IgD-negative memory B cell (primary cell): ENCODE results near the gene FAM237B. TPM values are rescaled to one million over a fixed set of nuclear protein-coding genes. Genes with fewer than 3 reads are reported as not detected.
A peak's percentile ranks its signal among the peaks of the same experiment; 100 is the strongest.

Experiments used
- H3K27ac Mint-ChIP-seq, 3 donors: one replicate each; pipeline ENCODE4 v1.8.0; 2020 to 2022; ENCODE audit warnings: mild to moderate bottlenecking in 3 of 3, mixed read lengths in 3 of 3, moderate library complexity in 1 of 3
- H3K27me3 Mint-ChIP-seq: one replicate; pipeline ENCODE4 v1.8.0; 2021; ENCODE audit warnings: mixed read lengths
- H3K36me3 Mint-ChIP-seq: one replicate; pipeline ENCODE4 v1.8.0; 2020; ENCODE audit warnings: mild to moderate bottlenecking, mixed read lengths
- H3K4me1 Mint-ChIP-seq, 3 donors: one replicate each; pipeline ENCODE4 v1.8.0; 2020 to 2022; ENCODE audit warnings: mixed read lengths in 3 of 3, mild to moderate bottlenecking in 1 of 3
- H3K4me3 Mint-ChIP-seq, 4 donors: one replicate each; pipeline ENCODE4 v1.8.0; 2020 to 2022; ENCODE audit warnings: mild to moderate bottlenecking in 4 of 4, mixed read lengths in 4 of 4, moderate library complexity in 3 of 4
- H3K9me3 Mint-ChIP-seq, 3 donors: one replicate each; pipeline ENCODE4 v1.8.0; 2020 to 2021; ENCODE audit warnings: mixed read lengths in 3 of 3, mild to moderate bottlenecking in 1 of 3
- polyA plus RNA-seq: library from polyadenylated mRNA; unstranded; fragments of 300-500 nt; fragmentation: Illumina TruSeq; gene quantifications from one replicate; pipeline ENCODE4 v1.2.3, GENCODE V29; 2021

The FAM237B gene
- polyA plus RNA-seq, 1 donor from 2014 or later = not detected

- Mint-ChIP-seq H3K27ac (no peak overlapping the region), H3K4me3 (no peak overlapping the region), H3K27me3 (peaks cover 27% of the 10 kb centered on the region), H3K4me1 (peaks cover 0 to 10% (median 0%) of the 10 kb centered on the region in 3 donors), H3K9me3 (peaks cover 0 to 2% (median 0%) of the 10 kb centered on the region in 3 donors), H3K36me3 (no peaks in the 10 kb centered on the region)
Observed at GRCh38 chr7:90320014-90320413, 1.1 kb downstream of the FAM237B start.

DNA sequence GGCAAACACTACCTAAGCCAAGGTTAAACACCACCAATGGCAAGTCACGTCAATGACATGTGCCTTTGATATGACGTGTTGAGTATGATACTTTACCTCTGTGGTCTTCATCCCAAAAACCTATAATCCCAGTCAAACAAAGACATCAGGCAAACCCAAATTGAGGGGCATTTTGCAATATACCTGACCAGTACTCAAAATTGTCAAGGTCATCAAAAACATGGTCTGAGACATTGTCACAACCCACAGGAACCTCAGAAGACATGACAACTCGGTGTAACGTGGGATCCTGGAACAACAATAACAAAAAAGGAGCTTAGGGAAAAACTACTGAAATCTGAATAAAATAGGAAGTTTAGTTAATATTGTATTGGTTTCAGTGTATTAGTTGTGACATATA lies 7.2 kb downstream of the FAM237B start:
- Mint-ChIP-seq H3K9me3 (peaks cover 0 to 2% (median 0%) of the 10 kb centered on the region in 3 donors), H3K4me3 (no peak overlapping the region), H3K36me3 (no peaks in the 10 kb centered on the region), H3K4me1 (no peaks in the 10 kb centered on the region), H3K27me3 (peaks cover 2% of the 10 kb centered on the region), H3K27ac (no peak overlapping the region)

- H3K9me3 Mint-ChIP-seq = peaks cover 0 to 2% (median 0%) of the 10 kb centered on the region in 3 donors
- H3K27me3 Mint-ChIP-seq = peaks cover 3% of the 10 kb centered on the region
- no peaks in the 10 kb centered on the region for H3K4me1 Mint-ChIP-seq
- no peaks in the 10 kb centered on the region for H3K36me3 Mint-ChIP-seq
- no peak overlapping the region for H3K4me3 Mint-ChIP-seq
- no peak overlapping the region for H3K27ac Mint-ChIP-seq
Observed at GRCh38 chr7:90312745-90313144, 8.4 kb downstream of the FAM237B start.

DNA sequence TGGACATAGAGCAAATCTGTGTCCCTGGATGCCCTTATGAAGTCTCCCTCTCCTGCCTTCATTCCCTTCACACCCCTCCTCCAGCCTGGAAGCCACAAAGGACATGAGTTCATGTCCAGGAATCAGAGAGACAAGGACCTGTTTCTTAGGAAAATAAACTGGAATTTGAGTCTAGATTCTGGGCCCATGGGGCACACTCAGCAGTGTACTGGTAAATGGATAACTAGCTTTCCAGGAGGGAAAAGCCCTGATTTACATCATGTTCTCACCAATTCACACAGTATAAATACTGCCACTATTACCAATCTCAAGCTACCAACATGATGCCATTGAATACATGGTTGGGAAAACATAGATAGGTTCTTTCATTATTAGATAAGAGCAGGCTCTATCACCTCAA lies 9.9 kb downstream of the FAM237B start:
- H3K4me3 Mint-ChIP-seq = no peak overlapping the region
- H3K27me3 Mint-ChIP-seq = peaks cover 3% of the 10 kb centered on the region

GRCh38 chr7:90309872-90310271 lies 11.2 kb downstream of the FAM237B start:
- H3K9me3 Mint-ChIP-seq = no peaks in the 10 kb centered on the region
- H3K36me3 Mint-ChIP-seq = no peaks in the 10 kb centered on the region

More for the DNA sequence above, 9.9 kb downstream of the FAM237B start:
- Mint-ChIP-seq H3K9me3 (peaks cover 0 to 2% (median 0%) of the 10 kb centered on the region in 3 donors), H3K36me3 (no peaks in the 10 kb centered on the region), H3K27ac (no peak overlapping the region), H3K4me1 (no peaks in the 10 kb centered on the region)

DNA sequence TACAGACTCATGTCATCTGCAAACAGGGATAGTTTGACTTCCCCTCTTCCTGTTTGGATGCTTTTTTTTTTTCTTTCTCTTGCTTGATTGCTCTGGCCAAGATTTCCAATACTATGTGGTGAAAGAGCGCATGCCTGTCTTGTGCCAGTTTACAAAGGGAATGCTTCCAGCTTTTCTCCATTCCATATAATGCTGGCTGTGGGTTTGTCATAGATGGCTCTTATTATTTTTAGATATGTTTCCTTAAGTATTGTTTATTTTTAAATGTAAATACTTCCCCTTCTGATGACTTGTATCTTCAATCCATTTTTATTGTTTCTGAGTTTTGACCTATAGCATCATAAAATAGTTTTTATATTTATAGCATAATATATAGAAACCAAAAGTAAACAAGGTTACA lies 17.9 kb downstream of the FAM237B start:
- Mint-ChIP-seq H3K4me1 (no peaks in the 10 kb centered on the region), H3K27me3 (no peaks in the 10 kb centered on the region), H3K4me3 (no peak overlapping the region), H3K36me3 (no peaks in the 10 kb centered on the region), H3K9me3 (no peaks in the 10 kb centered on the region), H3K27ac (no peak overlapping the region)

More at GRCh38 chr7:90309872-90310271, 11.2 kb downstream of the FAM237B start:
- no peak overlapping the region for H3K27ac Mint-ChIP-seq
- peaks cover 3% of the 10 kb centered on the region for H3K27me3 Mint-ChIP-seq
- H3K4me3 Mint-ChIP-seq = no peak overlapping the region
- H3K4me1 Mint-ChIP-seq = no peaks in the 10 kb centered on the region

GRCh38 chr7:90298145-90299038 lies 22.7 kb downstream of the FAM237B start:
- Mint-ChIP-seq H3K27ac (no peak overlapping the region), H3K27me3 (no peaks in the 10 kb centered on the region), H3K36me3 (peaks cover 2% of the 10 kb centered on the region), H3K4me1 (no peaks in the 10 kb centered on the region), H3K4me3 (no peak overlapping the region), H3K9me3 (peaks cover 0 to 3% (median under 1%) of the 10 kb centered on the region in 3 donors)

DNA sequence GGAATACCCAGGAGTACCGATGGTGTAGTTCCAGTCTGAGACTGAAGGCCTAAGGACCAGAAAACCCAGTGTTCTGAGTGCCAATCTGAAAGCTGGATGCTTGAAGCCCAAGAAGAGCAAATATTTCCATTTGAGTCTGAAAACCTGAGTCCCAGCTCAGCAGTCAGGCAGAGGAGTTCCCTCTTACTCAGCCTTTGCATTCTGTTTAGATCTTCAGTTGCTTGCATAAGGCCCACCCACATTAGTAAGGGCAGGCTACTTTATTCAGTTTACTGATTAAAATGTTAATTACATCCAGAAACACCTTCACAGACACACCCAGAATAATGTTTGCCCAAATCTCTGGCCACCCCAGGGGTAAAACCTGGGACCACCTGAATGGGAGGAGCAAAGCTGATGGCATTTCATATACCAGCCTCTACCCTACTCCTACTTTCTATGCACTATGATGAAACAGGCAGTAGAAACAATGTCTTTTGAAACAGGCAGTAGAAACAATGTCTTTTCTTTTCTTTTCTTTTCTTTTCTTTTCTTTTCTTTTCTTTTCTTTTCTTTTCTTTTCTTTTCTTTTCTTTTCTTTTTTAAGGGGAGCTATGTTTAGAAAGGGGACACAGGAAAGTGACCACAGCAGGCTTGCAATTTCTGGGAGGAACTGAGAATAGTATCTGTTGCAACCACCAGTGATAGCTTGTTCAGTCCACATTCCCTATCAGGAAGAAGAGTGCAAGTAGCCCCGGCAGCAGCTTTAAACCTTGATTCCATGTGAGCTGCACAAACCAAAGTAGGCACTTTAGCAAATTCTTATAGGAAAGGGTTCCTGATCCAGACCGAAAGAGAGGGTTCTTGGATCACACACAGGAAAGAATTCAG lies 30.6 kb downstream of the FAM237B start:
- Mint-ChIP-seq H3K4me1 (no peaks in the 10 kb centered on the region), H3K27ac (peak overlapping the region in 1 of 3 donors; percentile 5), H3K9me3 (peaks cover 2 to 5% (median 3%) of the 10 kb centered on the region in 3 donors), H3K27me3 (no peaks in the 10 kb centered on the region), H3K36me3 (peaks cover 3% of the 10 kb centered on the region), H3K4me3 (no peak overlapping the region)

DNA sequence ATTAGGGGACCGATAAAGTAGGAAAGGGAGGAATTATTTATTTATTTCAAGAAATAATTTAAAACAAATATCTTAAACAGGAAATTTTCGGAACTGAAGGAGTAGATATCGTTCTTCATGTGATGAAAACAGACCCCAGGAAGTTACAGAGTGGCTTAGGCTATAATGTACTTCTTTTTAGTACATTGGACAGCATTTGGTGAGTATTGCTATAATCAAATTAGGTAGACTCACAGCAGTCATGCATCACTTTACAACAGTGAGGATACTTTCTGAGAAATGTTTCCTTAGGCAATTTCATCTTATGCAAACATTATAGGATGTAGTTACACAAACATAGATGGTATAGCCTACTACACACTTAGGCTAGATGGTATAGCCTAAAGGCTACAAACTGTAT lies 33.0 kb downstream of the FAM237B start:
- Mint-ChIP-seq H3K27ac (no peak overlapping the region), H3K4me3 (no peak overlapping the region), H3K9me3 (peaks cover 0 to 3% (median 0%) of the 10 kb centered on the region in 3 donors), H3K36me3 (no peaks in the 10 kb centered on the region), H3K4me1 (no peaks in the 10 kb centered on the region), H3K27me3 (no peaks in the 10 kb centered on the region)

- H3K27me3 Mint-ChIP-seq = no peaks in the 10 kb centered on the region
- H3K4me3 Mint-ChIP-seq = no peak overlapping the region
- H3K36me3 Mint-ChIP-seq = no peaks in the 10 kb centered on the region
- H3K4me1 Mint-ChIP-seq = no peaks in the 10 kb centered on the region
- no peaks in the 10 kb centered on the region for H3K9me3 Mint-ChIP-seq
- no peak overlapping the region for H3K27ac Mint-ChIP-seq
Observed at GRCh38 chr7:90276033-90276728, 44.9 kb downstream of the FAM237B start.

DNA sequence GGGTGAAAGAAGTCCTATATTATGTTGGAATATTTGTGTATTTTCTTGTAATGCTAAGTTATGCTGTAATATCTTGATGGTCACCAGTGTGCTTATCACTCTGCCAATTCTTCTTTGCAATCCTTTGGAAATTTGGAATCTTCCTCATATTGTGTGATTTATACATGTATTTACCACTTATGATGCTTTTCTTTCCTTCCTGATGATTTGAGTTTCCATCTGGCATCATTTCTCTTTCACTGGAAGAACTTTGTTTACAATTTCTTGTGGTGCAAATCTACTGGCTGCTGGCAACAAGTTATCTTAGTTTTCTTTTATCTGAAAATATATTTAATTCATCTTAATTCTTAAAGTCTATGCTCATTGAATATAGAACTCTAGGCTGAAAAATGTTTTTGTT lies 46.9 kb downstream of the FAM237B start:
- no peaks in the 10 kb centered on the region for H3K9me3 Mint-ChIP-seq

GRCh38 chr7:90272242-90272641 lies 48.9 kb downstream of the FAM237B start:
- H3K27ac Mint-ChIP-seq = no peak overlapping the region
- H3K9me3 Mint-ChIP-seq = no peaks in the 10 kb centered on the region
- no peaks in the 10 kb centered on the region for H3K36me3 Mint-ChIP-seq

More for the DNA sequence above, 46.9 kb downstream of the FAM237B start:
- H3K4me3 Mint-ChIP-seq = no peak overlapping the region
- H3K27me3 Mint-ChIP-seq = no peaks in the 10 kb centered on the region
- H3K4me1 Mint-ChIP-seq = no peaks in the 10 kb centered on the region
- no peaks in the 10 kb centered on the region for H3K36me3 Mint-ChIP-seq
- H3K27ac Mint-ChIP-seq = no peak overlapping the region

DNA sequence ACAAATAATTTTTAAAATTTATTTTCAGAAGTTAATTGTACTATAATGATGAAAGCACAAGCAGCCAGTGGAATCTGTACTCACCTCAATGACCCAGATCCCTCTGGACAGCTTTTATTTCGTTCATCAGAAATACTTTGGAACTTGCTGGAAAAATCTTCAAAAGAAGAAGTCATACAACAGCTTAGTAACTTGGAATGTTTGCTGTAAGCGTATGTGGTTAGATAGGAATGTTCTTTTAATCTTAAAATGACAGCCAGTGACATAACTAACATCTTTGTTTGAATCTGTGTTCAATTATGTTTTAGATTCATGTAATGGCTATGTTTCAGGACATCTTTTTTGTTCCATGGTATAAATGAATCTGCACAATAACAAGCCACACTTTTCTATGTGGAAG lies 49.4 kb downstream of the FAM237B start:
- no peaks in the 10 kb centered on the region for H3K36me3 Mint-ChIP-seq
- H3K27ac Mint-ChIP-seq = no peak overlapping the region

More at GRCh38 chr7:90272242-90272641, 48.9 kb downstream of the FAM237B start:
- Mint-ChIP-seq H3K4me3 (no peak overlapping the region), H3K4me1 (no peaks in the 10 kb centered on the region), H3K27me3 (no peaks in the 10 kb centered on the region)

DNA sequence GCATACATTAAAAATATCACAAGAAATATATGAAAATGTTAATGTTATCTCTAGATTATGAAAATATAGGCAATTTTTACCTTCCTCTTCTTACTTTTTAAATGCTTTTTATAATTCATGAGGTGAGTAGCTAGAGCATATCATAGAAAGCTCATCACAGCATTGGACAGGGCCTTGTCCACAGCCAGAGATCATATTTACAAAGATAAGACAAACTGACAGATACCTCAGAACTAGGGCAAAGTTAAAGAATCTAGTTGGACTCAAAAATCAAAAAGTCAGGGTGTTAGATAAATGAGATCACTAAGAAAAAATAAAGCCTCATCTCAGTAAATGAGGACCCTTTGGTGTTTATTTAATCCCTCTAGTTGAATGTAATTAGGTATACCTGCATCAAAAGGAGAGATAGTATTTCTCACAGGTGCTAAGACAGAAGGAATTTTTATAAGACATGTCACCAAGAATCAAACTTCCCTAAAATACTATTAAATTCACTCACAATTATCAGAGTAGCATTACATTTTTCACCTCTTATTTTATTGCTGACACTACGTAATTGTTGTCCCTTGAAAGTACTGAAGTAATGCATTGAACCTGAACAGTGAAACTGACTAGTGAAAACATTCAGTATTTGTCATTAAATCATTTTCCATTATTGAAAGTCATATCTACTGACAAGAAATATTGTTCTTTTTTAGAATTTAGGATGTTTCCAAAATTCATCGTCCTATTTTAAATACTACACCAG lies 50.5 kb downstream of the FAM237B start:
- H3K4me3 Mint-ChIP-seq = no peak overlapping the region
- no peak overlapping the region for H3K27ac Mint-ChIP-seq
- H3K27me3 Mint-ChIP-seq = no peaks in the 10 kb centered on the region
- no peaks in the 10 kb centered on the region for H3K4me1 Mint-ChIP-seq
- no peaks in the 10 kb centered on the region for H3K36me3 Mint-ChIP-seq
- H3K9me3 Mint-ChIP-seq = no peaks in the 10 kb centered on the region

More for the DNA sequence above, 49.4 kb downstream of the FAM237B start:
- Mint-ChIP-seq H3K4me3 (no peak overlapping the region), H3K4me1 (no peaks in the 10 kb centered on the region), H3K9me3 (no peaks in the 10 kb centered on the region), H3K27me3 (no peaks in the 10 kb centered on the region)
